ENCODE measurements around the gene TMEM184A.

The TMEM184A gene

DNA sequence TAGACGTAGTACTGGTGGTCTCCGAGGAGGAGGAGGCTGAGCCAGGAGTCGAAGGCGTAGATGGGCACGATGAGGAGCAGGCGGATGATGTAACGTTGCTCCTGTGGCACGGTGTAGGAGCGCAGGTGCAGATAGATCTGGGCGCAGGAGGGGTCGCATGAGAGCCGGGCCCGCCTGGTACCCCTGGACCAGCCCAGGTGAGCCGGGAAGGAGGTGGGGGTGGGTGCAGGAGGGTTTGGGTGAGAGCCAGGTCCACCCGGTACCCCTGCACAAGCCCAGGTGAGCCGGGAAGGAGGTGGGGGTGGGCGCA, 5.2 kb downstream of the TMEM184A start:
- DNase-seq (ENCODE audit: low read depth, low spot score) = no peak

- no peak for DNase-seq (ENCODE audit: low read depth, low spot score)
Measured at GRCh38 chr7:1550005-1550845, 5.8 kb downstream of the TMEM184A start.

DNA sequence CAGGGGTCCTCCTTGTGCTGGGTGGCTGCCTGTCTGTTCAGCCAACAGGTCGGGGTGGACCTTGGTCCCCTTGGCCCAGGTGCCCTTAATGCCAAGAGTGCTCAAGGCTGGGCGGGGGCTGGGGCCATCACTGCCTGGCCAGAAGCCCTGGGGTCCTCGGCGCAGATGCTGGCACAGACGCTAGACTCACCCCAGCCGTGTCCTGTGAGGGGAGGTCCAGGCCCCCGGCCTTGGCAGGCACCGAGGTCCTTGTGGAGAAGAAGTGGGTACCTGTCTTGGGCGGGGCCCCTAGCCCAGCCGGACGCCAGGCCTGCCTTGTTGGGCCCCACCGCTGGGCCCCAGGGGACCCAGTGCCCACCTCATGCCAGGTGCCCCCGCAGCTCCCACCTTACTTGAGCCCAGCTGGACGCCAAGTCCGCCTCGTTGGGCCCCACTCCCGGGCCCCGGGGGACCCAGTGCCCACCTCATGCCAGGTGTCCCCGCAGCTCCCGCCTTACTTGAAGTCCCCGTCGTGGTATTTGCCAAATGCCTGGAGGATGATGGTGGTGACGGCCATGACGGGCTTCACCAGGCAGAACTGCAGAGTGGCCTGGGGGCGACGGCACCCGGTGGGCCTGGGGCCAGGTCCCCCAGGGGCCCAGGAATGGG, 6.5 kb downstream of the TMEM184A start:
- DNase-seq (ENCODE audit: low read depth, low spot score) = no peak

- DNase-seq (ENCODE audit: low read depth, low spot score) = no peak
Measured at GRCh38 chr7:1548944-1549343, 7.1 kb downstream of the TMEM184A start.

DNA sequence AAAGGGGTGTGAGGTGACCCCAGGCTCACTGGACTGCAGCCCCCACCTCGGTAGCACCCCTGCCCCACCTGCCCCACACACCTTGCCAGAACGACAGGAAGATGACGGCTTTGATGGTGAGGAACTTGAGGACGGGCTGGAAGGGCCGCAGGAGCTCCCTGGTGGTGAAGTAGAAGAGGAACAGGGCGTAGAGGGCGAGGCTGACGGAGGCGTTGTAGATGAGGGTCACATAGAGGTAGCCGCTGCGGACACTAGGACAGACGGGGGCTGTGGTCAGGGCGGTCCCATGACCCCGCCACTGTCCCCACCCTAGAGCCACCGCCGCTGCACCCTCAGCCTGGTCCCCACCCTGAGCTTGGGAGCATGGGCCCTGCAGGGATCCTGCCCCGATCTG, 7.6 kb downstream of the TMEM184A start:
- no peak for DNase-seq (ENCODE audit: low read depth, low spot score)

DNA sequence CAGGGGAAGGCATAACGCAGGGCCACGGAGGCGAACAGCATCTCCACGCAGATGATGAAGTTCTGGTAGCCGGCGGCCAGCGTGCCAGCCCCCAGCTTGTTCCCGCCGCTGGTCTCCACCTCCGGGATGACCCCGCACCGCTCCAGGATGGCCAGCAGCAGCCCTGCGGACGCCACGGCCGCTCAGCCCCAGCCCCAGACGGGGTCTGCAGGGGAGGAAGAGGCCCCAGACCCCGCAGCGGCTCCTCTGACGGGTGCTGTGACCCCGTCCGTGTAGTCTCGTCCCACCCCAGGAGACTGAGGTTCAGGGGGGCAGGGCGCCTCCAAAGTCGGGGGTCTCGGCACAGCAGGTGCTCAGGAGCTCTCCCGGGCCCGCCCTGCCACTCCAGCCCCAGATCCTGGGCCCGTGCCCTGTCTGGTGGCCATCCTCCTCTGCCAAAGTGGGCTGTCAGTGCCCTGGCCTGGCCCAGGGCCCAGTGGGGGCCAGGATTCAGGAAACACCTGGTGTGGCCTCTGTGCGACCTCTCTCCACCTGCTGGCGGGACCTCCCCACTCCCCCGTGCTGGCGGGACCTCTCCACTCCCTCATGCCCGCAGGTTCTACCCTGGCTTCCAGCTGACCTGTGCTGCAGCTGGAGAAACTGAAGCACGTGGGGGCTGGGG, 8.1 kb downstream of the TMEM184A start:
- no peak for DNase-seq (ENCODE audit: low read depth, low spot score)

GRCh38 chr7:1546909-1547776, 8.9 kb downstream of the TMEM184A start:
- DNase-seq (ENCODE audit: low read depth, low spot score) = no peak

- no peak for DNase-seq (ENCODE audit: low read depth, low spot score)
Measured at GRCh38 chr7:1546274-1546908, 9.6 kb downstream of the TMEM184A start.

DNA sequence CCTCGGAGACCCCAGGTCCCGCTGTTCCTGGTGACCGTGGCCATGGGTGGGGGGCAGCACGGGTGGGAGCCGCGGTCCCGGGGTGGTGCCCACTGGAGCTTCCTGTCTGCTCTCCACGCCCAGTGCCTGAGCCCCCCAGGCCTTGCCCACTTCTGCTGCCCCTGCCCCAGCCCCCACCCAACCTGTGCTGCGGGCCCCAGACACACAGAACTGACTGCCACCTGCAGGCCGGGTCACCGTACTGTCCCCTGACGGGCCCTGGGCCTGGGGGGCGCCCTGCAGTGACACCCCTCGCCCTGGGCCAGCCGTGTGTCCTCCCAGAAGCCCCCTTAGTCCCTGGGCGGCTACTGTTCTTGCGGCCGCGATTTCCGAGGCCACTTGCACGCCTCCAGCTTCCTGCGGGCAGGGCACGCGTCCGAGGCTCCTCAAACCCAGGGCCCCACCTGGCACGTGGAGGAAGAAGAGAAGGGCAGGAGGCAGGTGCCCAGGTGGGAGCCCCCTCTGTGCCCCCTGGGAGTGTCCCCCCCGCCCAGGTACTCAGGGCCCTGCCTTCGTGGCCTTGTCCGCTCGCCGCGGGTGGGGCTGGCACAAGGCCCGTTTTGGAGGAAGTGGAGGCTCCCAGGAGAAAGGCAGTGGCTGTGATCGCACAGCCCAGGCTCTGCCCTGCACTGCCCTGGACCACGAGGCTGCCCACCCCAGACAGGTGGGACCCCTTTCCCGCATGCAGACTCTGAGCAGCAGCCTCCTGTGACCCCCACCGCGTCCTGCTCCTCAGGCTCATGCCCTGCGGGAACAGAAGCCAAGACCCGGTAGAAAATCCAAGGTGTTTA, 10.4 kb downstream of the TMEM184A start:
- no peak for DNase-seq (ENCODE audit: low read depth, low spot score)

GRCh38 chr7:1544896-1545416, 11.0 kb downstream of the TMEM184A start:
- DNase-seq (ENCODE audit: low read depth, low spot score) = no peak

GRCh38 chr7:1544178-1544895, 11.7 kb downstream of the TMEM184A start:
- no peak for DNase-seq (ENCODE audit: low read depth, low spot score)

DNA sequence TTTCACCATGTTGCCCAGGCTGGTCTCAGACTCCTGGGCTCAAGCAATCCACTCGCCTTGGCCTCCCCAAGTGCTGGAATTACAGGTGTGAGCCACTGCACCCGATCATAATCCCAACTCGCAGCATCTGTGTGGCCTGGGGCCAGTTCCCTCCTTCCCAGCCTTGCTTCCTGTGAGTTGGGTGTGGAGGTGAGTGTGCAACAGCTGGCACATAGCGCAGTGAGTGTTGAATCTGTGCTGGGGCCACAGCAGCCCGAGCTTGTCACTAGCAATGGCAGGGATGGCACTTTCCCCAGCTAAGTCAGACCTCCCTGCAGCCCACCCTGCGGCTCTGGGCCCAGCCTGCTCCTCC, 12.2 kb downstream of the TMEM184A start:
- no peak for DNase-seq (ENCODE audit: low read depth, low spot score)

GRCh38 chr7:1542841-1543747, 12.9 kb downstream of the TMEM184A start:
- DNase-seq (ENCODE audit: low read depth, low spot score) = no peak

GRCh38 chr7:1542329-1542728, 13.7 kb downstream of the TMEM184A start:
- DNase-seq (ENCODE audit: low read depth, low spot score) = no peak

GRCh38 chr7:1541431-1542162, 14.4 kb downstream of the TMEM184A start:
- DNase-seq (ENCODE audit: low read depth, low spot score) = no peak

GRCh38 chr7:1540776-1541271, 15.2 kb downstream of the TMEM184A start:
- DNase-seq (ENCODE audit: low read depth, low spot score) = no peak

- no peak for DNase-seq (ENCODE audit: low read depth, low spot score)
Measured at GRCh38 chr7:1539882-1540775, 15.9 kb downstream of the TMEM184A start.
